A549 treated with GW870086 at 1 μM for 4 hours (cell line): ENCODE measurements around the gene EFTUD2. TPM values are rescaled to one million over a fixed set of nuclear protein-coding genes. Genes with fewer than 3 reads are reported as not detected.

ENCODE experiments used
- total RNA-seq: library from RNA; stranded (reverse); fragments of 200-300 nt; extraction: Qiagen RNA extraction; gene quantifications from 5 replicates; pipeline ENCODE4 v1.2.3, GENCODE V29; 2022; ENCODE audit warnings: low read depth

The EFTUD2 gene
- 143 to 164 TPM (median 147 TPM) in 5 replicates for total RNA-seq

GRCh38 chr17:44899074-44899782 lies at the start of gene EFTUD2:
Gene EFTUD2 (minus strand): TSS chr17:44899445. CDS start chr17:44894521, 4,924 bp downstream.

DNA sequence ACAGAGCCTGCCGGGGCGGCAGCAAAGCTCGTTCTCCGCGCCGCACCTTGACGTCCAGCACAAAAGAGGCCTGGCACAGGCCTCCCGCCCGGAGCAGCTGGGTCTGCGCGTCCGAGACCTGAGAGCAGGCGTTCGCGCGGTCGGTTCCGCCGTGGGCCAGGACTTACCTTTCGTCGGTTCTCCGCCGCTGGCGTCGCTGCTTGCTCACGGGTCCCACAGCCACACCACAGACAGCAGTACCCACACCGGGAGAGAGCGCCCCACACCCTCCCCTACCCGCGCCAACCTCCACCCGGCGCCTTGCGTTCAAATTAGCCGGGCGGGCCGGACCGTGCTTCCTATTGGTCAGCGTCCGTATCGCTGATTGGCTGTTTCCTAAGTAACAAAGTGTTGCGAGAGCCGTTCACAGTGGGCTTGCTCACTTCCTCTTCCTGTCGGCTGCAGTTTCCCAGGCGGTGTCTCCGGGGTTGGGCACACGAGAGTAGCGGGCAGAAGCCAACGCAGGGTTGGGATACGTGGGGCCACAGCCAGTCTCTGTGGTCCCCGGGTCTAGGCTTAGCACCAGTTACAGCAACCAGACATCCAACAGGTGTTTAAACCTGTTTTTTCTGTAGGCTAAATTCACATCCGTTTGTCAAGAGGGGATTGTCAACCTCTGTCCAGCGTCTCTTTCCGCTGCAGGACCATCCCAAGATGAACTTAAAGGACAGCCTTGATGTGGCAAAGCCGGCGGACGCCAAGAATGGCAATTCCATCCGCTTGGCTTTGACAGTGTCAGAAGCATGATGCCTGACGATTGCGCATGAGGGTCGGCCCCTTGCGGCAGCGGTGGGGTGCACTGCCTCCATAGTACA lies 48.4 kb upstream of the EFTUD2 start, which contains the start of gene KIF18B:
TSS of gene KIF18B (minus strand) at position 313 of the 854 bp plus-strand sequence. CDS start 11,429 bp downstream, outside the sequence.

GRCh38 chr17:44915321-44915726 lies 16.1 kb upstream of the EFTUD2 start, which contains the start of gene GFAP:
Gene GFAP (minus strand): TSS chr17:44915500. CDS start chr17:44915486, 14 bp downstream.

DNA sequence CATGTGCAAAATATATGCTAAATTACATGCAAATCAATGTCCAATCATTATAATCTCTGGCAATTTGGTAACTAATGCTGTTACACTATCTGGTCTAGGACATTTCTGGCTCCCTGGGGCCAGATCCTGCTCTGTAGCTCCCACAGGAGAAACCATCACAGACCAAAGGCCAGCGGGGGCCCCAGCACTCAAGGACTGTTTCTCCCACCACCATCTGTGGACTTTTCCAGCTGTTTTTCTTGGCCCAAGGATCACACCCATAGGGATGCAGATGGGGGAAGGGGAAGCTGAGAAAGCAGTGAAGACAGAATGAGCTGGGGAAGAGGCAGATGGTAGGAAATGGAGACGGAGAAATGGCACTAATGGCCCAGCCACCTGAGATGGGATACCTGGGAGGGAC lies 51.7 kb downstream of the EFTUD2 start, which contains the start of gene HIGD1B:
TSS of gene HIGD1B (plus strand) at position 298 of the 400 bp plus-strand sequence. CDS start 270 bp downstream, outside the sequence.

DNA sequence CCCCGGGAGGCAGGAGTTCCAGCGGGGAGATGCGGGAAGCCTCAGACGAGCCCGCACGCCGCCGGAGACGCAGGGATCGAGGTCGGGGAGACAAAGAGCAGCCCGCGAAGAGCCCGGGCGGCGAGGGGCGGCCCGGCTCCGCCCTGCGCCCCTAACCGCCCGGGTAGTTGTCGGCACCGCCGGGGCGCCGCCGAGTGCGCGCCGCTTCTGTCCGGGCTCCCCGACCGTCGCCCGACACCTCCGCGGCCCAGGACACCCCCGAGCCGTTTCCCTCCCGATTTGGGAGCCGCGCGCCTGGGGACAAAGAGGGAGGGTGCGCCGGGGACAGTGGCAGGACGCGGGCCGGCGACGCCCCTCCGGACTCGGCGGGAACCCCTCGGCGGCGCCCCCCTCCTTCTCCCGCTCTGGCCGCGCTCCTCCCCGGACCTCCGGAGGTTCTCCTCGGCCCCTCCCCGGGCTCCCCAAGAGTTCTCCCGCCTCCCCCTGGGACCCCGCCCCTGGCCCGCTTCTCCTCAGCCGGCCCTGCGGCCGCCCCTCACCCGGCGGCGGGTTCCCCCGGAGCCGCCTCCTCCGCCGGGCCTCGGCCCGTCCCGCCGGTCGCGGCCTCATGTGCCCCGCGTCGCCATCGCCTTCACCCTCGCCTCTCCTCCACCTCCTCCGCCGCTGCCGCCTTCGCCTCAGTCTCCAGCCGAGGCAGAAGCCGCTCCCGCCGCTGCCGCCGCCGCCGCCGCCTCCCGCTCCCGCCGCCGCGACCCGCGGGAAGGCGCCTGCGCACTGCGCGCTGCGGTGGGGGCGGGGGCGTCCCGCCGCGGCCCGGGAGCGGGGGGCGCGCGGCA lies 69.5 kb downstream of the EFTUD2 start, which contains the start of gene GJC1:
TSS of gene GJC1 (minus strand) at position 765 of the 836 bp plus-strand sequence. CDS start 24,470 bp downstream, outside the sequence.

Other genes starting within 250 kb of the EFTUD2 start
- 1.3 to 3.7 TPM (median 2.4 TPM) in 5 replicates for gene MEIOC, start 243.0 kb downstream of the EFTUD2 start, total RNA-seq
- gene CCDC43, start 209.7 kb downstream of the EFTUD2 start, total RNA-seq, result 24.7 to 36.7 TPM (median 30.0 TPM) in 5 replicates
- gene DBF4B, start 190.8 kb downstream of the EFTUD2 start, total RNA-seq, result 19.9 to 27.8 TPM (median 23.4 TPM) in 5 replicates
- 1.2 to 2.0 TPM (median 1.8 TPM) in 5 replicates for gene ADAM11, start 140.5 kb downstream of the EFTUD2 start, total RNA-seq
- gene GJC1, start 69.2 kb downstream of the EFTUD2 start, total RNA-seq, result 24.6 to 30.7 TPM (median 28.3 TPM) in 5 replicates
- not detected in 5 replicates for gene HIGD1B, start 51.6 kb downstream of the EFTUD2 start, total RNA-seq
- 0.70 to 1.0 TPM (median 0.98 TPM) in 5 replicates for gene GFAP, start 16.1 kb upstream of the EFTUD2 start, total RNA-seq
- 28.5 to 39.8 TPM (median 35.4 TPM) in 5 replicates for gene KIF18B, start 48.3 kb upstream of the EFTUD2 start, total RNA-seq
- gene C1QL1, start 68.9 kb upstream of the EFTUD2 start, total RNA-seq, result 17.0 to 30.5 TPM (median 28.7 TPM) in 5 replicates
- gene DCAKD, start 152.2 kb upstream of the EFTUD2 start, total RNA-seq, result 14.0 to 16.9 TPM (median 16.8 TPM) in 5 replicates
- 164 to 390 TPM (median 182 TPM) in 5 replicates for gene NMT1, start 161.9 kb upstream of the EFTUD2 start, total RNA-seq
- gene PLCD3, start 233.1 kb upstream of the EFTUD2 start, total RNA-seq, result 146 to 212 TPM (median 192 TPM) in 5 replicates
- gene ACBD4, start 236.2 kb upstream of the EFTUD2 start, total RNA-seq, result 6.0 to 8.2 TPM (median 7.3 TPM) in 5 replicates
- 42.3 to 53.2 TPM (median 47.9 TPM) in 5 replicates for gene HEXIM1, start 249.0 kb upstream of the EFTUD2 start, total RNA-seq